Measurements from ENCODE around the gene DNAJC2. TPM values are rescaled to one million over a fixed set of nuclear protein-coding genes. Genes with fewer than 3 reads are reported as not detected.
"Not testable (repeated sequence)": the region's sequence is repeated elsewhere in the genome, so short reads cannot be mapped to it uniquely, and the experiment has no call there.

DNAJC2 gene
- polyA plus RNA-seq, 1 donor, result 32.4 TPM

GRCh38 chr7:103266229-103266628 lies 78.3 kb downstream of the DNAJC2 start:
- DNase-seq, result not testable (repeated sequence)

GRCh38 chr7:103264054-103264453 lies 80.5 kb downstream of the DNAJC2 start:
- not testable (repeated sequence) for DNase-seq

Other genes starting within 250 kb of the DNAJC2 start
- gene NAPEPLD, start 195.7 kb downstream of the DNAJC2 start, polyA plus RNA-seq (ENCODE audit: insufficient read length), result 14.5 TPM
- 54.3 TPM for gene PMPCB, start 47.3 kb downstream of the DNAJC2 start, polyA plus RNA-seq (ENCODE audit: insufficient read length)
- gene PSMC2, start 2.9 kb upstream of the DNAJC2 start, polyA plus RNA-seq (ENCODE audit: insufficient read length), result 90.3 TPM
- 0.14 TPM for gene SLC26A5, start 101.4 kb upstream of the DNAJC2 start, polyA plus RNA-seq (ENCODE audit: insufficient read length)

Measured in hindlimb muscle (tissue), 1 donor.